ENCODE results near the gene EML5.
A peak's percentile ranks its signal among the peaks of the same experiment; 100 is the strongest.

Gene EML5

DNA sequence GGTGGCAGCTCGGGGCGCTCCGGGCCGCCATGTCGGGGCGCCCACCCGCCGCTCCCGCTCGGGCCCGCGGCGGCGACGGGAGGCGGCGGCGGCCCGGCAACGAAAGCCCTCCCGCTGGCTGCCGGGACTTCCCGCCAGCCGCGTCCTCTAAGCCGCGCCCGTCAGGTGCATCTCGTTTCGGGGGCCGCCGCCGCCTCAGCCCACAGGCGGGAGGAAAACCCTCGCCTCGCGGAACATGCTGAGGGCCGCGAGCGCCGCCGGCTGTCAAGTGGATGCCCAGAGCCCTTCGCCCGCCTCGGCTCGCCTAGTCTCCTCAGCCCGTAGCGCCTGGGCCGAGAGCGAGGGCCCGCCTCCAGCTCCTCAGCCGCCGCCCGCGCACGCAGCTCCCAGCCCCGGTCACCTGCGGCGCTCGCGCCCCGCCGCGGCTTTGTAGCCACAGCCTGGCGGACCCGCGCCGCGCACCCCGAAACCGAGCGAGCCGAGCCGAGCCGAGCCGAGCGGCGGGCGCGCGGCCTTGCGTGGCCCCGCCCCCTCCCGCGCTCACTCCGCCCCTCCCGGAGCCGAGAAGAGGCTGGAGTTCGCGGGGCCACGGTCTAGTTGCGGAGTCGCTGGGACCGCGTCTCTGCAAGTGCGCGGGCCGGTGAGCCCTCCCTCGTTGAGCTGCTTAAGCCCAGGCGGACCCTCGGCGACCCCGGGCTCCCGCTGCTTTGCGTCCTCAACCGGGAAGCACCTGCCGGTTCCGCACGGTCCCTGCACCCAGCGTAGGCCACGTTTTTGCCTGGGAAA, at the start of gene EML5:
Gene EML5, minus strand, starts transcription at position 481 of the 786 bp plus-strand sequence. Its CDS starts 450 bp downstream, at position 31.
- Mint-ChIP-seq H3K4me3 (peak within 1 kb of the TSS; percentile 82), H3K4me1 (ENCODE audit: low read depth) (peaks cover 16% of the 10 kb centered on the region), H3K36me3 (ENCODE audit: low read depth) (no peaks in the 10 kb centered on the region), H3K27ac (peak within 1 kb of the TSS; percentile 52), H3K9me3 (no peaks in the 10 kb centered on the region), H3K27me3 (ENCODE audit: low read depth) (peaks cover 34% of the 10 kb centered on the region)

DNA sequence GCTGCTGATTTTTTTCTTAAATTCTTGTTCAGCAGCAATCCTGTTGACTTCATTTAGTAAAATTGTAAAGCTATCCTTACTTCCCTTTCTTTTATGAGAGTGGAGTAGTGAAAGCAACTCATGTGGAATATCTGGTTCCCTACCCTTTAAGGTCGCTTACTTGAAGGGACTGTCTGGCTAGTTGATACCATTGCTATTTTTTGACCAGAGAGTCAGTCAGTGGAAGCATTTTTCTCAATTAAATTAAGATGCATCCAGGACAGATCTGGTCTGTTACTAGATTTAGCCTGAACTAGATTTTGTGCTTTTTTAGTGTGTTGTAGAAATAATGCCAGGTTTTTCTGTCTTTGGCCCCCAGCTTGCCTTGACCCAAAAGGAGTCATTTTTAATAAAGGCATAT, 49.7 kb upstream of the EML5 start:
- Mint-ChIP-seq H3K36me3 (ENCODE audit: low read depth) (no peaks in the 10 kb centered on the region), H3K27ac (no peak overlapping the region), H3K4me3 (no peak overlapping the region), H3K9me3 (no peaks in the 10 kb centered on the region), H3K27me3 (ENCODE audit: low read depth) (no peaks in the 10 kb centered on the region), H3K4me1 (ENCODE audit: low read depth) (no peaks in the 10 kb centered on the region)

DNA sequence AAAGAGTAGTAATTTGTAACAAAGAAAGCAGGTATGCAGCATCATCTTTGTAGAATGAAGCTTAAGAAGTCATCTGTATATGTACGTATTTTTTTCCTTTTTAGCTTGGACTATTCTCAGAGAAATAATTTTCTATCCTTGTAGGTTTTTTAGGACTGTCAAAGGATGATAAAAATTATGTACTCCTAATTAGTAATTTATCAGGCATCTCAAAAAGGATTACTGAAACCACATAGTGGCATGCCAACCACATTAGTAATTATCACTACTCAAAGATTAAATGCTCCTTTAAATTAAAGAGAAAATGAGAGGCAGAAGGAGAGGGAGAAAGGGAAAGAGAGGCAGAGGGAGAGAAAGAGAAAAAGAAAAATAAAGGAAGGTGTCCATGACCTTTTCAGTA, 49.0 kb upstream of the EML5 start:
- Mint-ChIP-seq H3K27me3 (ENCODE audit: low read depth) (peaks cover 4% of the 10 kb centered on the region), H3K36me3 (ENCODE audit: low read depth) (no peaks in the 10 kb centered on the region), H3K4me3 (no peak overlapping the region), H3K27ac (no peak overlapping the region), H3K9me3 (no peaks in the 10 kb centered on the region), H3K4me1 (ENCODE audit: low read depth) (no peaks in the 10 kb centered on the region)

DNA sequence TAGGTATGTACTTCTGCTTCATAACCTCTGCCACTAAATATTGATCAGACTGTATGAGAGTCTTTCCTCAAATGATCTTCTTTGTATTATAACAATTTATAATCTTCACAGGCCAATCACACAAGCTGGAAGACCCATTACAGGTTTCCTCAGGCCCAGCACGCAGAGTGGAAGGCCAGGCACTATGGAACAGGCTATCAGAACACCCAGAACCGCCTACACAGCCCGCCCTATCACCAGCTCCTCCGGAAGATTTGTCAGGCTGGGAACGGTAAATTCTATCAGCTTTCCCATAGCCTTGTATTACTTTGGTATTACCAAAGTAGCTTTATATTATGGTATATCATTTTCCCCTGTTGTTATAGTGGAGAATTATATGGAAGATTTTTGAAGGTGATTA, 48.2 kb upstream of the EML5 start:
- Mint-ChIP-seq H3K9me3 (no peaks in the 10 kb centered on the region), H3K4me3 (no peak overlapping the region), H3K4me1 (ENCODE audit: low read depth) (no peaks in the 10 kb centered on the region), H3K27me3 (ENCODE audit: low read depth) (peaks cover 4% of the 10 kb centered on the region), H3K27ac (no peak overlapping the region), H3K36me3 (ENCODE audit: low read depth) (no peaks in the 10 kb centered on the region)

DNA sequence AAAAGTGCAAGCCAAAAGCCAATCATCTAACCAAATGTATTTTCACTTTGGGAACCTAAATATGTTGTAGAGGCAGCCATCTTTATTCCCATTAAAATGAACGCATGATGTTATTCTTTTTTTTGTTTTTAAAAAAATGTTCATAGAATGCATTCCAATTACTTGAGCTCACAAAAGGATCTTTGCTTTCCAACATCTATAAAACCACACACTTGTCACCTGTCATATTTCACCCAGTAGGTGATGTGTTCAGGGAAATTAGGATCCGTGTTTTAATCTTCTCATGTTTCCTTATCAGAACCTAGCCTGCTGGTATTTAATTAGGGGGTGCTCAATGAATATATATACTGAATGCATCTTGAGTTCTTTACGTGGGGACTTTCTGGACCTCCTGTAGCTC, 45.3 kb upstream of the EML5 start:
- H3K27me3 Mint-ChIP-seq (ENCODE audit: low read depth), result peaks cover 17% of the 10 kb centered on the region
- no peak overlapping the region for H3K27ac Mint-ChIP-seq
- no peaks in the 10 kb centered on the region for H3K36me3 Mint-ChIP-seq (ENCODE audit: low read depth)
- no peaks in the 10 kb centered on the region for H3K9me3 Mint-ChIP-seq
- H3K4me3 Mint-ChIP-seq, result no peak overlapping the region
- no peaks in the 10 kb centered on the region for H3K4me1 Mint-ChIP-seq (ENCODE audit: low read depth)

DNA sequence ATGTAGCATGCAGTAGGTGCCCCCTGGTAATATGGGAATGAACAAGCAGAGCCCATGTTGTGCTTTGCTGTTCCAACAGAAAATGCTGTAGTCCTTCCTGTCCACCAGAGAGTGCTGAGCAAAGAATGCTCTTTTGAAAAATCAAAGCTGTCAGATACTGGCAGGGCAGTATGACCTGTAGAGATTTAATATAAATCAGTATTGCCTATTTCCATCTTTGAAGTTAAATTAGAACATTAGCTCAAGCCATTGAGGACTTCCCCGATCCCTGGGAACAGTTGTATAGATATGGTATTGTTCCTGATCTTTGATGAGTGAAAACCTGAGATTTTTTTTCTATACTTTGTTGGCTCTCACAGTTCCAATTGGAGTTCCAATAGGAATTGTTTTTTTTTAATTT, 44.7 kb upstream of the EML5 start:
- Mint-ChIP-seq H3K36me3 (ENCODE audit: low read depth) (no peaks in the 10 kb centered on the region), H3K9me3 (no peaks in the 10 kb centered on the region), H3K4me3 (no peak overlapping the region), H3K27me3 (ENCODE audit: low read depth) (peaks cover 17% of the 10 kb centered on the region), H3K4me1 (ENCODE audit: low read depth) (no peaks in the 10 kb centered on the region), H3K27ac (no peak overlapping the region)

DNA sequence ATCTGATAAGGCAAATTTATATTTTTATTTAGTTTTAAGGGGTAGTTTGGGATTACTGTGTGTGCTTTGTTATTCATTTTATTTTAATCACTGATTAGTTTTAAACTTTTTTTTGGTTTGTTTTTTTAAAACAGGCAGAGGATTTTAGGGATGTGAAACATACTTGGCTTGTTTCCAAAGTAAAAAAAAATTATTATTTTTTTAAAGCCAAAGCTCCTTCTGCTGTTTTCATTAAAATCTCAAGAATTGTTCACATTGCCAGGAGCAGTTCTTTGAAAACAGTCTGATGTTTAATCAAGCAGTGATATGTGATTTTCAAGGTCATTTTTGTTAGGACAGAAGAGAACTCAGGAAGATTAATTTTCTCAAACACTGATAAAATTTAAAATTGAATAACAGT, 42.9 kb upstream of the EML5 start:
- H3K27ac Mint-ChIP-seq, result no peak overlapping the region
- H3K4me1 Mint-ChIP-seq (ENCODE audit: low read depth), result peaks cover 1% of the 10 kb centered on the region
- no peaks in the 10 kb centered on the region for H3K9me3 Mint-ChIP-seq
- H3K27me3 Mint-ChIP-seq (ENCODE audit: low read depth), result peaks cover 17% of the 10 kb centered on the region
- no peak overlapping the region for H3K4me3 Mint-ChIP-seq
- no peaks in the 10 kb centered on the region for H3K36me3 Mint-ChIP-seq (ENCODE audit: low read depth)

DNA sequence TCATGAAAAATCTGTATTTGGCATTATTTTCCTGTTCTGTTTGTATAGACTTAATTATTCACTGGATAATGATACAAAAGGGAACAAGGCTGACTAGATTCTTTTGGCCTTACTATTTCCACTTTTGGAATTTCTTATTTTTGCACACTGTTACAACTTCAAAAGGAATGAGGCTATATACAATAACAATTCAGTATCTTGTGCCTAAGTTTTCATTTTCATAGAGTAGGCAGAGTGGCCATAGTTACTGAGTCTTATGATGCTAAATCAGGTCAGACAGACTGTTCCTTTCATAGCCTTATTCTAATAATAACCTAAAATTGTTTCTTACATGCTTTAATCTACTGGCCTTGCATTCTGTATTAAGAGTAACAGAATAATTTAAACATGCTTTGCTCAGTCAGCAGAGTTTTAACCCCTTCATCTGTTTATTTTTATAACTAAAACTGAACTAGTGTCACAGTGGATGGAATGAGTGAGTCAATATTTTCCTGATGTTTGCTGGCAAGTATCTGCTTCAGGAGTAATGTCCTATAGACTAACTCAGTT, 42.2 kb upstream of the EML5 start:
- H3K27me3 Mint-ChIP-seq (ENCODE audit: low read depth), result peaks cover 17% of the 10 kb centered on the region
- no peak overlapping the region for H3K27ac Mint-ChIP-seq
- H3K36me3 Mint-ChIP-seq (ENCODE audit: low read depth), result no peaks in the 10 kb centered on the region
- H3K4me3 Mint-ChIP-seq, result no peak overlapping the region
- peaks cover 1% of the 10 kb centered on the region for H3K4me1 Mint-ChIP-seq (ENCODE audit: low read depth)
- H3K9me3 Mint-ChIP-seq, result no peaks in the 10 kb centered on the region

DNA sequence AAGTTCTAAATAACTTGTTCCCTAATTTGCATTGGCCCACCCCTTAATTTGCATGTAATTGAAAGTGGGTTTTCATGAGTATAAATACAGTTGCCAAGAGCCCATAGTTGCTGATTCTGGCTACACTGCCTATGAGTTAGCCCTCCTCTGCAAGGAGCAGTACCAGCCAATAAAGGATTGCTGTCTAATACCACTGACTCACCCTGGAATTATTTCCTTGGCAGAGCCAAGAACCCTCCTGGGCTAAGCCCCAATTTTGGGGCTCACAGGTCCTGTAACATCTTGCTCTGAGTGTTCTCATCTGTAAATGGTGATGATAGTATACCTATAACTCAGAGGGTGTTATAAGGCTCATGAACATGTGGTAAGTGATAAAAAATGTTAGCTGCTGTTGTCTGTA, 38.5 kb upstream of the EML5 start:
- Mint-ChIP-seq H3K27ac (no peak overlapping the region), H3K4me3 (no peak overlapping the region), H3K36me3 (ENCODE audit: low read depth) (no peaks in the 10 kb centered on the region), H3K27me3 (ENCODE audit: low read depth) (peaks cover 13% of the 10 kb centered on the region), H3K9me3 (no peaks in the 10 kb centered on the region), H3K4me1 (ENCODE audit: low read depth) (peaks cover 1% of the 10 kb centered on the region)

DNA sequence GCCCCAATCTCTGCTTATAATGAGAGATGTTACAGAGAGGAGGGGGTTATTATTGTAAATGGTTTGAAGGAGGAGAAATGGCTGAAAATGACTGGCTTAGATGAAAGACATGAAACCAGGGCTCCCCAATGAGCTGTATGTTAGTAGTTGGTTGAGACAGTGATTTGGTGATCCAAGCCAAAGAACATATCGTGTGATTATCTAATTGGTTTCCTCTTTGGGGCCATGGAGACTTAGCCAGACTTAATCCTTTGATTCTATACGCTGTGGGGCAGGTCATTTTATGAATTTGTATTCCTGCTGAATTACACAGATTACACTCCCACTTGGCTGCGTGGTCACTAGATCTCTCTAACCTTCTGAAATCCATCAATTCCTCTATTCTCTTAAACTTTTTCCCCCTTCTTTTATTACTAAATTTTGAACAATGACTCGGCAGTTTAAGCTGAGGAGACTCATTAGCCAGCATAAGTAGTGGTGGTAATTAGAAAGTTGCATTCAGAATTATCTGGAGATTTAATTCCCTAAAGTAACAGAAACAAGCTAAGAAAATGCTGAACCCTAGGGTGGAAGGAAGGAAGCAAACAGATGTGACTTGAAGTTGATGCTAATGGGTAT, 37.0 kb upstream of the EML5 start:
- no peak overlapping the region for H3K27ac Mint-ChIP-seq
- H3K27me3 Mint-ChIP-seq (ENCODE audit: low read depth), result peaks cover 9% of the 10 kb centered on the region
- H3K9me3 Mint-ChIP-seq, result no peaks in the 10 kb centered on the region
- H3K4me3 Mint-ChIP-seq, result no peak overlapping the region
- H3K4me1 Mint-ChIP-seq (ENCODE audit: low read depth), result peaks cover 5% of the 10 kb centered on the region
- H3K36me3 Mint-ChIP-seq (ENCODE audit: low read depth), result no peaks in the 10 kb centered on the region

DNA sequence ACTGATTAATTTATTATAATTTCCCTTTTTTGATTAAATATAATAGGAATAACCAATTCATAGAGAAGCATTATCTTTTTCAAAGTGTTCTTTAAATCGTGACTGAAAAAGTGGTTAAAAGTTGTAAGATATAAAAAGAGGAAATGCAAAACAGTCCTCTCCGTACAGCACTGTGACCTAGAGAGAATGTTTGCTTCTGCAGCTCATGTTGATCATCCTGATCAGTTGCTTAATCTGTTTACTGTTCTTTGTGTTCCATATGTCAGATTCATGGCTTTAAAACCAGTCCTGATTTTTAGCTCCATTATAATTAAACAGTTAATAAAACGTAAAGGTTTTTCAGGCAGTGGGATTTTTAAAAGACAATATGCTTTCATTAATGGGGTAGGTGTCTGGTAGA, 36.4 kb upstream of the EML5 start:
- H3K27me3 Mint-ChIP-seq (ENCODE audit: low read depth), result peaks cover 6% of the 10 kb centered on the region
- H3K27ac Mint-ChIP-seq, result no peak overlapping the region
- peaks cover 6% of the 10 kb centered on the region for H3K4me1 Mint-ChIP-seq (ENCODE audit: low read depth)
- no peak overlapping the region for H3K4me3 Mint-ChIP-seq
- no peaks in the 10 kb centered on the region for H3K36me3 Mint-ChIP-seq (ENCODE audit: low read depth)
- no peaks in the 10 kb centered on the region for H3K9me3 Mint-ChIP-seq

DNA sequence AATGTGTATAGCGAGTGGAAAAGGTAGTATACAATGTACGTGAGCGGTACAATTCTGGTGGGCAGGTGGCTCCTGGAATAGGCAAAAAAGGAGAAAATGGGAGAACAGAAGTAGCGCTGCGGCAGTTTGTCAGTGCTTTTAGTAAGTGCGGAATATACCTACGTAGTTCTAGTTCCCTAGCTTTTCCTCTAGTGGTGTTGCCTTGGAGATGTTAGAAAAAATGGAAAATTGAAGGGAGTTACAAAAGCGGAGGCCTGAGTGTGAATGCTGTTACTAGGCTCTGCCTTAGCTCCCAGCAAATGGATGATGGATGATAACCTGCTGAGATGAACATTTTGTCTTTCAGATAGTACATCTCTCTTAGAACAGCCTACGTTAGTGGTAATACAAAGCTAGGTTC, 32.8 kb upstream of the EML5 start:
- H3K4me3 Mint-ChIP-seq, result peak overlapping the region; percentile 52

DNA sequence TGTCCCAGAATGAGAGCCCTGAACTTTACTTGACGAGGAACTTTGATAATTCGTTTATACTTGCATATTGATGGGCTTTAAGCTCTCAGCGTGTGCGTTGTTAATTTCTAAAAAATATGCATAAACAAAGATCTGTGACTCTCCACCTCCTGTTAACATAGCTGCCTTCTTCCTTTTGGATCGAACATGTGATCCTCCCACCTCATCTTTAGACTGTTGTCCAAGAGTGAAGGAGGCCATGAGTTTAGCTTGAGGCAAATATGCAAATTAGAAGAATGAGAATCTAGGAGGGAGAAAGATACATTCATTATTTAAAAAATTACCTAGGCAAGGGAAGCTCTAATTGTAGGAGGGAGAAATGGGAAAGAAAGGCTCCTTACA, 32.3 kb upstream of the EML5 start:
- H3K27me3 Mint-ChIP-seq (ENCODE audit: low read depth), result peaks cover 15% of the 10 kb centered on the region
- peaks cover 8% of the 10 kb centered on the region for H3K4me1 Mint-ChIP-seq (ENCODE audit: low read depth)
- H3K27ac Mint-ChIP-seq, result no peak overlapping the region

More for the DNA sequence above, 32.8 kb upstream of the EML5 start:
- peaks cover 8% of the 10 kb centered on the region for H3K4me1 Mint-ChIP-seq (ENCODE audit: low read depth)
- no peaks in the 10 kb centered on the region for H3K36me3 Mint-ChIP-seq (ENCODE audit: low read depth)
- no peak overlapping the region for H3K27ac Mint-ChIP-seq
- H3K27me3 Mint-ChIP-seq (ENCODE audit: low read depth), result peaks cover 10% of the 10 kb centered on the region
- no peaks in the 10 kb centered on the region for H3K9me3 Mint-ChIP-seq

DNA sequence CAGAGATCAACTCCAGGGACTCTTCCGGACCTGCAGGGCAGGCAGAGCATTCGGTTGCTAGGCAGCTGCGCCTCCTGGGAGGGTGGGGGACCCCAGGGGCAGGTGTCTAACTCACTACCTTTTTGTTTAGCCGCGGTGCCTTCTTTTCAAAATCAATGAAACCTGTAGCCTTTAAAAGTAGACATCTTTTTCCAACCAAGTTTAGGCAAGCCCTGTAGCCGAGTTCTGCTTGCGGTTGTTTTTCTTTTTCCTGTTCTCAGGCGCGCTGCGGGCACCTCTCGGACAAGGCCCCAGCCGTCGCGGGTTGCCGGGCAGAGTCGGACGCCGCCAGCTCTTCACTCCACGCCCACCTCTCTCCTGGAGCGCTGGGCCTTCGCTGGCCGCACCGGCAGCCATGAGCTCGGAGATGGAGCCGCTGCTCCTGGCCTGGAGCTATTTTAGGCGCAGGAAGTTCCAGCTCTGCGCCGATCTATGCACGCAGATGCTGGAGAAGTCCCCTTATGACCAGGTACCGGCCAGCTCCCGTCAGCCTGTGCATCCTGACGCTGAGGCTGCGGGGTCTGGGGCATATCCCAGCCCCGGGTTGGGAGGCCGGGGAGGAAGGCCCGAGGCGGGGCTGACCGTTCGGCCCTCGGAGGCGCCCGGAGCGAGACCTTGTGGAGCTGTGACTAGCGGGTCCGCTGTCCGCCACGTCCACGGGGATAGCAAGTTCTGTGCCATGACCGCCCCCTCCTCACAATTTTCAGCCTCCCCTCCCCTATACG, 31.7 kb upstream of the EML5 start, which contains the start of gene TTC8:
Gene TTC8, plus strand, starts transcription at position 338 of the 764 bp plus-strand sequence. Its CDS starts 57 bp downstream, at position 395.
- H3K4me1 Mint-ChIP-seq (ENCODE audit: low read depth), result peaks cover 8% of the 10 kb centered on the region
- H3K27me3 Mint-ChIP-seq (ENCODE audit: low read depth), result peaks cover 20% of the 10 kb centered on the region
- no peaks in the 10 kb centered on the region for H3K9me3 Mint-ChIP-seq
- H3K27ac Mint-ChIP-seq, result peak within 1 kb of the TSS; percentile 94
- peak within 1 kb of the TSS; percentile 89 for H3K4me3 Mint-ChIP-seq
- no peaks in the 10 kb centered on the region for H3K36me3 Mint-ChIP-seq (ENCODE audit: low read depth)

More for the DNA sequence above, 32.3 kb upstream of the EML5 start:
- H3K9me3 Mint-ChIP-seq, result no peaks in the 10 kb centered on the region
- peak overlapping the region; percentile 52 for H3K4me3 Mint-ChIP-seq
- no peaks in the 10 kb centered on the region for H3K36me3 Mint-ChIP-seq (ENCODE audit: low read depth)
